Measurements from ENCODE around the gene KLHDC7B. TPM values are rescaled to one million over a fixed set of nuclear protein-coding genes. Genes with fewer than 3 reads are reported as not detected.

The KLHDC7B gene
- total and polyA plus RNA-seq, 5 donors from 2014 or later: 5.6 to 11.7 (median 7.2) TPM

GRCh38 chr22:50529416-50529896 is 16.2 kb upstream of the KLHDC7B start:
- Histone ChIP-seq H3K4me3 (ENCODE audit: low read depth, low read length) (no peak overlapping the region), H3K4me1 (ENCODE audit: control insufficient read depth, insufficient read depth, low read length, poor library complexity, severe bottlenecking) (peaks cover 72% of the 10 kb centered on the region), H3K27me3 (ENCODE audit: control insufficient read depth, insufficient read depth, low read length) (no peaks in the 10 kb centered on the region), H3K9me3 (ENCODE audit: control insufficient read depth in 2 of 2, low read length in 2 of 2) (no peaks in the 10 kb centered on the region), H3K36me3 (ENCODE audit: control insufficient read depth, insufficient read depth, low read length) (no peaks in the 10 kb centered on the region), H3K27ac (ENCODE audit: insufficient read depth, low read length, poor library complexity, severe bottlenecking) (peak overlapping the region; percentile 96)
- ATAC-seq (ENCODE audit: low read depth in 2 of 2) (no peak), DNase-seq (peak in 1 of 3 donors; percentile 16)
- H3K27ac Mint-ChIP-seq: peak overlapping the region in 1 of 3 donors; percentile 89
- H3K4me1 Mint-ChIP-seq: peaks cover 0 to 48% (median 28%) of the 10 kb centered on the region in 4 donors
- no peaks in the 10 kb centered on the region for H3K27me3 Mint-ChIP-seq
- H3K36me3 Mint-ChIP-seq: no peaks in the 10 kb centered on the region
- H3K4me3 Mint-ChIP-seq: peak overlapping the region; percentile 62 to 94 (median 78)
- H3K9me3 Mint-ChIP-seq: no peaks in the 10 kb centered on the region

GRCh38 chr22:50529897-50530579 is 15.7 kb upstream of the KLHDC7B start, which contains the start of gene TYMP:
TYMP (minus strand) TSS chr22:50530012; CDS start chr22:50529709, 303 bp downstream.
- DNase-seq: peak; percentile 59 to 84 (median 67)
- H3K27me3 Mint-ChIP-seq: no peaks in the 10 kb centered on the region
- H3K4me1 Mint-ChIP-seq: peaks cover 0 to 48% (median 25%) of the 10 kb centered on the region in 4 donors
- peak within 1 kb of the TSS; percentile 91 to 96 (median 93) for H3K4me3 Mint-ChIP-seq
- Histone ChIP-seq H3K36me3 (ENCODE audit: control insufficient read depth, insufficient read depth, low read length) (no peaks in the 10 kb centered on the region), H3K9me3 (ENCODE audit: control insufficient read depth in 2 of 2, low read length in 2 of 2) (no peaks in the 10 kb centered on the region), H3K27me3 (ENCODE audit: control insufficient read depth, insufficient read depth, low read length) (no peaks in the 10 kb centered on the region), H3K4me3 (ENCODE audit: low read depth, low read length) (no peak within 1 kb of the TSS), H3K4me1 (ENCODE audit: control insufficient read depth, insufficient read depth, low read length, poor library complexity, severe bottlenecking) (peaks cover 66% of the 10 kb centered on the region), H3K27ac (ENCODE audit: insufficient read depth, low read length, poor library complexity, severe bottlenecking) (peak within 1 kb of the TSS; percentile 96)
- H3K36me3 Mint-ChIP-seq: no peaks in the 10 kb centered on the region
- H3K9me3 Mint-ChIP-seq: no peaks in the 10 kb centered on the region
- peak; percentile 4 to 10 for ATAC-seq (ENCODE audit: low read depth in 2 of 2)
- H3K27ac Mint-ChIP-seq: peak within 1 kb of the TSS; percentile 92 to 99 (median 98)

GRCh38 chr22:50530580-50530876 is 15.2 kb upstream of the KLHDC7B start:
- no peaks in the 10 kb centered on the region for H3K9me3 Mint-ChIP-seq
- no peaks in the 10 kb centered on the region for H3K36me3 Mint-ChIP-seq
- peak overlapping the region; percentile 75 to 92 (median 85) for H3K27ac Mint-ChIP-seq
- no peaks in the 10 kb centered on the region for H3K27me3 Mint-ChIP-seq
- Histone ChIP-seq H3K27me3 (ENCODE audit: control insufficient read depth, insufficient read depth, low read length) (no peaks in the 10 kb centered on the region), H3K36me3 (ENCODE audit: control insufficient read depth, insufficient read depth, low read length) (no peaks in the 10 kb centered on the region), H3K27ac (ENCODE audit: insufficient read depth, low read length, poor library complexity, severe bottlenecking) (peak overlapping the region; percentile 96), H3K4me3 (ENCODE audit: low read depth, low read length) (no peak overlapping the region), H3K9me3 (ENCODE audit: control insufficient read depth in 2 of 2, low read length in 2 of 2) (no peaks in the 10 kb centered on the region), H3K4me1 (ENCODE audit: control insufficient read depth, insufficient read depth, low read length, poor library complexity, severe bottlenecking) (peaks cover 65% of the 10 kb centered on the region)
- DNase-seq (peak in 1 of 3 donors; percentile 15), ATAC-seq (ENCODE audit: low read depth in 2 of 2) (no peak)
- H3K4me3 Mint-ChIP-seq: peak overlapping the region; percentile 91 to 96 (median 92)
- H3K4me1 Mint-ChIP-seq: peaks cover 0 to 48% (median 25%) of the 10 kb centered on the region in 4 donors

GRCh38 chr22:50530877-50531545 is 14.7 kb upstream of the KLHDC7B start:
- Histone ChIP-seq H3K36me3 (ENCODE audit: control insufficient read depth, insufficient read depth, low read length) (no peaks in the 10 kb centered on the region), H3K27me3 (ENCODE audit: control insufficient read depth, insufficient read depth, low read length) (no peaks in the 10 kb centered on the region), H3K27ac (ENCODE audit: insufficient read depth, low read length, poor library complexity, severe bottlenecking) (peak overlapping the region; percentile 96), H3K4me1 (ENCODE audit: control insufficient read depth, insufficient read depth, low read length, poor library complexity, severe bottlenecking) (peaks cover 65% of the 10 kb centered on the region), H3K9me3 (ENCODE audit: control insufficient read depth in 2 of 2, low read length in 2 of 2) (no peaks in the 10 kb centered on the region), H3K4me3 (ENCODE audit: low read depth, low read length) (peak overlapping the region; percentile 66)
- no peaks in the 10 kb centered on the region for H3K36me3 Mint-ChIP-seq
- DNase-seq: peak; percentile 64 to 92 (median 76)
- peak; percentile 45 to 47 for ATAC-seq (ENCODE audit: low read depth in 2 of 2)
- peaks cover 0 to 48% (median 25%) of the 10 kb centered on the region in 4 donors for H3K4me1 Mint-ChIP-seq
- peak overlapping the region; percentile 91 to 96 (median 92) for H3K4me3 Mint-ChIP-seq
- H3K27me3 Mint-ChIP-seq: no peaks in the 10 kb centered on the region
- H3K27ac Mint-ChIP-seq: peak overlapping the region; percentile 92 to 99 (median 98)
- no peaks in the 10 kb centered on the region for H3K9me3 Mint-ChIP-seq

GRCh38 chr22:50531546-50531961 is 14.1 kb upstream of the KLHDC7B start:
- Histone ChIP-seq H3K36me3 (ENCODE audit: control insufficient read depth, insufficient read depth, low read length) (no peaks in the 10 kb centered on the region), H3K27ac (ENCODE audit: insufficient read depth, low read length, poor library complexity, severe bottlenecking) (peak overlapping the region; percentile 96), H3K27me3 (ENCODE audit: control insufficient read depth, insufficient read depth, low read length) (no peaks in the 10 kb centered on the region), H3K4me1 (ENCODE audit: control insufficient read depth, insufficient read depth, low read length, poor library complexity, severe bottlenecking) (peaks cover 61% of the 10 kb centered on the region), H3K4me3 (ENCODE audit: low read depth, low read length) (peak overlapping the region; percentile 66), H3K9me3 (ENCODE audit: control insufficient read depth in 2 of 2, low read length in 2 of 2) (no peaks in the 10 kb centered on the region)
- Mint-ChIP-seq H3K27me3 (no peaks in the 10 kb centered on the region), H3K9me3 (no peaks in the 10 kb centered on the region), H3K36me3 (no peaks in the 10 kb centered on the region), H3K27ac (peak overlapping the region; percentile 92 to 99 (median 98)), H3K4me1 (peaks cover 0 to 53% (median 25%) of the 10 kb centered on the region in 4 donors), H3K4me3 (peak overlapping the region; percentile 91 to 96 (median 92))
- DNase-seq (peak; percentile 48 to 86 (median 61)), ATAC-seq (ENCODE audit: low read depth in 2 of 2) (peak; percentile 61 to 63)

- peaks cover 56% of the 10 kb centered on the region for H3K4me1 ChIP-seq (ENCODE audit: control insufficient read depth, insufficient read depth, low read length, poor library complexity, severe bottlenecking)
- peak overlapping the region; percentile 96 for H3K27ac ChIP-seq (ENCODE audit: insufficient read depth, low read length, poor library complexity, severe bottlenecking)
- H3K9me3 ChIP-seq (ENCODE audit: control insufficient read depth in 2 of 2, low read length in 2 of 2): no peaks in the 10 kb centered on the region
- H3K9me3 Mint-ChIP-seq: no peaks in the 10 kb centered on the region
- H3K36me3 ChIP-seq (ENCODE audit: control insufficient read depth, insufficient read depth, low read length): no peaks in the 10 kb centered on the region
- H3K4me3 ChIP-seq (ENCODE audit: low read depth, low read length): no peak overlapping the region
- H3K4me3 Mint-ChIP-seq: peak overlapping the region; percentile 91 to 96 (median 93)
- H3K27me3 Mint-ChIP-seq: no peaks in the 10 kb centered on the region
- H3K4me1 Mint-ChIP-seq: peaks cover 0 to 49% (median 24%) of the 10 kb centered on the region in 4 donors
- no peaks in the 10 kb centered on the region for H3K36me3 Mint-ChIP-seq
- no peaks in the 10 kb centered on the region for H3K27me3 ChIP-seq (ENCODE audit: control insufficient read depth, insufficient read depth, low read length)
- no peak for DNase-seq
- peak overlapping the region; percentile 76 to 99 (median 92) for H3K27ac Mint-ChIP-seq
- ATAC-seq (ENCODE audit: low read depth in 2 of 2): no peak
Measured at GRCh38 chr22:50531962-50532674, 13.6 kb upstream of the KLHDC7B start.

Measured in CD4-positive, CD25-positive, alpha-beta regulatory T cell (primary cell).